Heart right ventricle (tissue), 16 donors: ENCODE data around the gene OR10A3. TPM values are rescaled to one million over a fixed set of nuclear protein-coding genes. Genes with fewer than 3 reads are reported as not detected.

Experiments
- ATAC-seq, 8 donors: fragments of 200-7000 bp; cut with Tn5 transposase; one replicate each; pipeline ENCODE4 v1.9.1; 2020; ENCODE audit warnings: mild to moderate bottlenecking in 8 of 8, moderate library complexity in 8 of 8, moderate number of reproducible peaks in 1 of 8
- DNase-seq, 2 donors: peaks; one replicate each; pipeline ENCODE4 v3.0.0-alpha.2; 2020
- H3K27ac ChIP-seq, 10 donors: fragments of 200-600 bp; sonication (generic) in 2 of 10; one replicate each; pipeline versions ENCODE4 v1.5.0 to v1.8.0; 2020 to 2022; ENCODE audit warnings: mild to moderate bottlenecking in 3 of 10
- H3K27me3 ChIP-seq, 7 donors: fragments of 200-600 bp; one replicate each; pipeline ENCODE4 v1.8.0; 2021 to 2022; ENCODE audit warnings: mild to moderate bottlenecking in 2 of 7
- H3K36me3 ChIP-seq, 9 donors: fragments of 200-600 bp; sonication (generic) in 1 of 9; one replicate each; pipeline versions ENCODE4 v1.5.0 to v1.8.0; 2020 to 2022; ENCODE audit warnings: mild to moderate bottlenecking in 2 of 9
- H3K4me1 ChIP-seq, 9 donors: fragments of 200-600 bp; sonication (generic) in 1 of 9; one replicate each; pipeline versions ENCODE4 v1.5.0 to v1.8.0; 2020 to 2022; ENCODE audit warnings: mild to moderate bottlenecking in 4 of 9
- H3K4me3 ChIP-seq, 10 donors: fragments of 200-600 bp; sonication (generic) in 2 of 10; one replicate each; pipeline versions ENCODE4 v1.5.0 to v1.8.0; 2020 to 2022; ENCODE audit warnings: mild to moderate bottlenecking in 7 of 10, moderate library complexity in 2 of 10
- H3K9me3 ChIP-seq, 11 donors: fragments of 200-600 bp in 10 of 11; sonication (generic) in 2 of 11; one replicate each; pipeline versions ENCODE4 v1.5.0 to v1.8.0; 2013 to 2022; ENCODE audit warnings: mild to moderate bottlenecking in 2 of 11, control low read depth in 1 of 11, moderate library complexity in 1 of 11
- WGBS, 2 donors: extraction: QIAGEN DNeasy Blood & Tissue Kit; methylation state at CpG; one replicate each; pipeline ENCODE4 v1.1.7; 2013; ENCODE audit warnings: inconsistent platforms in 1 of 2; 5-methylcytosine and 5-hydroxymethylcytosine counted together
- intact Hi-C, 10 donors: fragments of 100-400 bp; cut with DNase I; formaldehyde crosslinking; loops; one replicate each; pipeline versions ENCODE4 v1.11.1 to v1.14.2; 2022
- polyA plus RNA-seq, 2 donors: library from polyadenylated mRNA; stranded (reverse); fragments of 200-250 nt; gene quantifications; one replicate each; pipeline ENCODE4 v1.2.3, GENCODE V29; 2013
- total RNA-seq, 10 donors: library from RNA; stranded (reverse); fragmentation: NEBNext Ultra II Directional in 3 of 10; extraction: Animal tissue kit (Norgen Biotek cat#: 25700) in 3 of 10; gene quantifications; one replicate each; pipeline versions ENCODE4 v1.2.1 to v1.2.4, GENCODE V29; 2021 to 2023
- TF ChIP-seq, protein P1 (sequence below), 9 donors: fragments of 200-600 bp; sonication (generic) in 2 of 9; IDR thresholded peaks; one replicate each; pipeline versions ENCODE4 v1.5.0 to v1.8.0; 2021 to 2022; ENCODE audit warnings: antibody characterized with exemption in 9 of 9, mild to moderate bottlenecking in 5 of 9, moderate library complexity in 1 of 9
- donor health status: Arrhythmogenic right ventricular cardiomyopathy.
- donor health status: ischemic (EF 13 %, LVEDD 7.1; RV severe dilation, severe dysfunction).
- donor health status: healthy with polysubstance abuse.
- donor health status: DM: no; HTN: yes; CAD: no.
- donor health status: DM: no; HTN: no; CAD: no.
- donor health status: ischemic (EF 25% LVEDD 6.9; RV normal size, moderate dysfunction).
- donor health status: ischemic (EF 25% LVEDD 5.7; RV mildly dilated, moderate dysfunction).
- donor health status: healthy.
- donor health status: DM: yes; HTN: yes; CAD: no.
- donor health status: Ischemic cardiomyopathy.
- donor health status: ischemic (EF 35%, LVEDD 5.7; RV mildly dilated, moderate dysfunction).
- donor health status: nonischemic (EF 11% LVEDD 7.7; RV severe dilation, severe dysfunction).
- donor health status: DM: yes; HTN: yes; CAD: no.
- donor health status: PGD.
- donor health status: ischemic (EF 29% LVEDD 5.4; RV normal size, mild dysfunction).
- donor health status: nonischemic (EF 23%, LVEDD 6.1; RV moderate dilation, normal function).

The OR10A3 gene
- total and polyA plus RNA-seq, 12 donors, result not detected

DNA sequence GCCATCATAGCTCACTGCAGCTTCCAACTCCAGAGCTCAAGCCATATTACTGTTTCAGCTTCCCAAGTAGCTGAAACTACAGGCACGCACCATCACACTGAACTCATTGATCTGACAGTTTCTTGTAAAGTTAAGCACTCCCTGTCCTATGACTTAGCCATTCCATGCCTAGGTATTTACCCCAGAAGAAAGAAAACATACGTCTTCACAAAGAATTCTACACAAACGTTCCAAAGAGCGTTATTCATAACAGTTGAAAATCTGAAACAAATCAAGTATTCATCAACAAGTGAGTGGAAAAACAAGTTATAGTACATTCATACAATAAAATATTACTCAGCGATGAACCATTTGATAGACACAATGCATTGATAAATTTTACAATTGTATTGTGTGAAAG, 31.5 kb upstream of the OR10A3 start:
- TF ChIP-seq, protein P1, sequence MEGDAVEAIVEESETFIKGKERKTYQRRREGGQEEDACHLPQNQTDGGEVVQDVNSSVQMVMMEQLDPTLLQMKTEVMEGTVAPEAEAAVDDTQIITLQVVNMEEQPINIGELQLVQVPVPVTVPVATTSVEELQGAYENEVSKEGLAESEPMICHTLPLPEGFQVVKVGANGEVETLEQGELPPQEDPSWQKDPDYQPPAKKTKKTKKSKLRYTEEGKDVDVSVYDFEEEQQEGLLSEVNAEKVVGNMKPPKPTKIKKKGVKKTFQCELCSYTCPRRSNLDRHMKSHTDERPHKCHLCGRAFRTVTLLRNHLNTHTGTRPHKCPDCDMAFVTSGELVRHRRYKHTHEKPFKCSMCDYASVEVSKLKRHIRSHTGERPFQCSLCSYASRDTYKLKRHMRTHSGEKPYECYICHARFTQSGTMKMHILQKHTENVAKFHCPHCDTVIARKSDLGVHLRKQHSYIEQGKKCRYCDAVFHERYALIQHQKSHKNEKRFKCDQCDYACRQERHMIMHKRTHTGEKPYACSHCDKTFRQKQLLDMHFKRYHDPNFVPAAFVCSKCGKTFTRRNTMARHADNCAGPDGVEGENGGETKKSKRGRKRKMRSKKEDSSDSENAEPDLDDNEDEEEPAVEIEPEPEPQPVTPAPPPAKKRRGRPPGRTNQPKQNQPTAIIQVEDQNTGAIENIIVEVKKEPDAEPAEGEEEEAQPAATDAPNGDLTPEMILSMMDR (IDR thresholded peaks at IDR 0.05), result no peak
- ATAC-seq (no peak), DNase-seq (no peak)
- H3K4me1 ChIP-seq, result no peaks in the 10 kb centered on the region
- no peak overlapping the region for H3K27ac ChIP-seq
- H3K9me3 ChIP-seq, result no peaks in the 10 kb centered on the region
- no peak overlapping the region for H3K4me3 ChIP-seq
- peaks cover 0 to 13% (median 0%) of the 10 kb centered on the region in 7 donors for H3K27me3 ChIP-seq
- intact Hi-C loops, result no loop called here
- 90 to 92% methylated on average over 5 of the region's 5 CpGs for WGBS, 2 donors
- no peaks in the 10 kb centered on the region for H3K36me3 ChIP-seq

DNA sequence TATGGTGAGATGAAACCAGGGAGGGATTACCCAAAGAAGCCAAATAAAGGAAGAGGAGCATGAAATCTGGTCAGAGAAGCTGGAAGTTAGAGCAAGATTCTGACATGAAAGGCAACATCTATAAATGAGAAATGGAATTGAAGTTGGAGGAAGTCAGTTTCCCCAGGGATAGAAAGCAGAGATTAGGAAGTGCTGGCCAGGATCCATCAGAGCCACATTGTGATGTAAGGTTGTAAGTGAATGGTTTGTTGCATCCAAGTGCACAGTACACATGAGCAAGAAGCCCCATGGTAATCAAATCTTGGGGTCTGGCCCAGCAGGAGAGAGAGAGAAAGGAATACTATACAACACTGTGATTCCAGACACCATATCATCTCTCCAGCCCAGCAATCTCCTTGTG, 30.3 kb upstream of the OR10A3 start:
- TF ChIP-seq, protein P1 (IDR thresholded peaks at IDR 0.05), result no peak
- H3K27ac ChIP-seq, result no peak overlapping the region
- H3K36me3 ChIP-seq, result no peaks in the 10 kb centered on the region
- DNase-seq (no peak), ATAC-seq (no peak)
- no peaks in the 10 kb centered on the region for H3K4me1 ChIP-seq
- intact Hi-C loops, result no loop called here
- H3K9me3 ChIP-seq, result no peaks in the 10 kb centered on the region
- no peak overlapping the region for H3K4me3 ChIP-seq
- peaks cover 0 to 13% (median 0%) of the 10 kb centered on the region in 7 donors for H3K27me3 ChIP-seq

DNA sequence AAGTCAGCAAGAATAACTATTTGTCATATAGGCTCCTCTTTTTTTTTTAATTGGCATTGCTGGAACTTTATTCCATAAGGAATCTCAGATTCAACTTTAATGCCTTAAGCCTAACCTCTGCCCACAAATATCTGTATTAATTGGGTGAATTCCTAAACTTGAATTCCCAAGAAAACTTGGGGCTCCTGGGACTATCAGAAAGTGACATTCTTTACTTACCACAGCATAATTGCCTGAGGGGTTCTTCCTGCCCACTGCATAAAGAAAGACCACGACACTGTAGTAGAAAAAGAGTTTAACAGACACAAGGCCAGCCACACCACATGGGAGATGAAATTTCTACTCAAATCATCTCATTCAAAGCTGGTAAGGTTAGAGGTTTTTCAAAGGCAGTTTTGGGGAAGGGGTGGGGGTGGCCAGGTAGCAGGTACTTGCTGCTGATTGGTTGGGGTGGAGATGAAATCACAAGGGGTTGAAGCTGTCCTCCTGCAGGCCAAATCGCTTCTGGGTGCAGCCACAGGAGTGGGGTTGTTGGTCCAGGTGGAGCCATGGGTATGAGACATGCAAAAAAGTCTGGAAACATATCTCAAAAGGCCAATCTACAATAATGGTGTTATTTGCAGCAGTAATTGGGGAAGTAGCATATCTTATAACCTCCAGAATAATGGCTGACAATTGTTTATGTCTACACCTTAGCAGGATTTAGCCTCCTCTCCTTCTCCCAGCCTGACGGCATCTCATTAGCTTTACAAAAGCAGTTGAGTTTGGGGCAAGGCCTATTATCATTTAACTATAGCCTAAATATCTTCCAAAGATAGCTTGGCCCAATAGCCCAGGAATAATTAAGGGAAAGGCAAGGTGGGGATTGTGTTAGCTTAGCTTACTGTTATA, 28.5 kb upstream of the OR10A3 start:
- TF ChIP-seq, protein P1 (IDR thresholded peaks at IDR 0.05), result no peak
- intact Hi-C loops, result no loop called here
- H3K36me3 ChIP-seq, result no peaks in the 10 kb centered on the region
- H3K4me3 ChIP-seq, result no peak overlapping the region
- ATAC-seq, result no peak
- 52 to 55% methylated on average over 3 of the region's 3 CpGs for WGBS, 2 donors
- H3K27ac ChIP-seq, result no peak overlapping the region
- no peak for DNase-seq
- H3K9me3 ChIP-seq, result no peaks in the 10 kb centered on the region
- no peaks in the 10 kb centered on the region for H3K4me1 ChIP-seq
- peaks cover 0 to 13% (median 0%) of the 10 kb centered on the region in 7 donors for H3K27me3 ChIP-seq

DNA sequence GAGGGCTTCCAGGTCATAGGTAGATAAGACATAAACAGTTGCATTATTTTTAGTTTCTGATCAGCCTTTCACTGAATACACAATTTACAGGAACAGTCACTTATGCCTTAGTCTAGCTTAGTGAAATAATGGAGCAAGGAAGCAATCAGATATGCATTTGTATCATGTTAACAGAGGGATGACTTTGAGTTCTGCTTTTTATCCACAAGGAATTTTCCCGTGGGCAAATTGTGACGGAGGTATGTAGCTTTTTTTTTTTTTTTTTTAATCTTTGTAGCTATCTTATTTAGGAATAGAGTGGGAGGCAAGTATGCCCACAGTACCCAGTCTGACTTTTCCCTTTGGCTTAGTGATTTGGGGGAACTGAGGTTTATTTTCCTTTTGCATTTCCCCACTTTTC, 27.2 kb upstream of the OR10A3 start:
- no peaks in the 10 kb centered on the region for H3K36me3 ChIP-seq
- ATAC-seq (no peak), DNase-seq (no peak)
- H3K27ac ChIP-seq, result no peak overlapping the region
- H3K9me3 ChIP-seq, result no peaks in the 10 kb centered on the region
- no peaks in the 10 kb centered on the region for H3K4me1 ChIP-seq
- TF ChIP-seq, protein P1 (IDR thresholded peaks at IDR 0.05), result no peak
- no peak overlapping the region for H3K4me3 ChIP-seq
- peaks cover 0 to 13% (median 0%) of the 10 kb centered on the region in 7 donors for H3K27me3 ChIP-seq
- intact Hi-C loops, result no loop called here
- 44 to 51% methylated on average over 2 of the region's 2 CpGs for WGBS, 2 donors
